ENCODE measurements around the gene UBR4. TPM values are rescaled to one million over a fixed set of nuclear protein-coding genes. Genes with fewer than 3 reads are reported as not detected.

Gene UBR4
- total RNA-seq, 3 donors from 2014 or later = 114 to 145 (median 140) TPM

DNA sequence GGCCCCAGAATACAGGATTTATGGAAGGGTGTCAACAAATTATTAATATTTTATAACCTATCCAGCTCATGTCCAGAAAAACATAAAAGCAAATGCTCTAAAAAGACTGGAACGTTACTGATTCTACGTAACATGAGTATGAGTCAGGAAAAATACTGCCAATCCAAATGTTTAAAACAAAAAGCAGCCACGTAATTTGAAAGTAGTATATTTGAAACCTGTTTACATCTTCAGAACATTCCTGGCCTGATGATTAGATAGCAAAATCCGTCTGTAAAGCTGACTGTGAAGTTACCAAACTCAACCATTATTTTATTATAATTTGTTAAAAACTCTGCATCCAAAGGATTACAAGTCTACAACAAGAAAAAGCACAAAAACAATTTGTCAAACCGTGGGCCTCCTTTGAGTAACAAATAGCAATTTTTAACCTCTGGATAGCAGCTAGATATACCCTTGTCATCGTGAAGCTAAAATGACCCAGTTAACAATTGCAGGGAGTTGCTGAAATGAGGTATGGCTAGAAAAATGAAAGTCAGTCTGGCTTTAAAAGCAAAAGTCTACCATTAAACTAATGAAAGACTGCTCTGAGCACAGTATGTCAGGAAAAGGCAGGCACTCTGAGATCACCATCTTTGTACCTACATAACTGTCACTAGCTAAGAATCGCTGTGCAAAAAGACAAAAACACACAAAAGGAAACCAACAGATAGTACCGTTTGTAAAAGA lies 1.2 kb downstream of the UBR4 start:
- Histone ChIP-seq H3K4me1 (peaks cover 0 to 6% of the 10 kb centered on the region in 2 donors), H3K9me3 (no peaks in the 10 kb centered on the region), H3K4me3 (peak overlapping the region; percentile 76 to 99 (median 82)), H3K27me3 (no peaks in the 10 kb centered on the region), H3K36me3 (no peaks in the 10 kb centered on the region), H3K27ac (peak overlapping the region; percentile 92 to 99)
- no peak for DNase-seq (ENCODE audit: low spot score in 2 of 2)
- TF ChIP-seq POLR2A (IDR thresholded peaks at IDR 0.05) = no peak
- TF ChIP-seq POLR2AphosphoS5 (IDR thresholded peaks at IDR 0.05) = no peak
- TF ChIP-seq, protein P1, sequence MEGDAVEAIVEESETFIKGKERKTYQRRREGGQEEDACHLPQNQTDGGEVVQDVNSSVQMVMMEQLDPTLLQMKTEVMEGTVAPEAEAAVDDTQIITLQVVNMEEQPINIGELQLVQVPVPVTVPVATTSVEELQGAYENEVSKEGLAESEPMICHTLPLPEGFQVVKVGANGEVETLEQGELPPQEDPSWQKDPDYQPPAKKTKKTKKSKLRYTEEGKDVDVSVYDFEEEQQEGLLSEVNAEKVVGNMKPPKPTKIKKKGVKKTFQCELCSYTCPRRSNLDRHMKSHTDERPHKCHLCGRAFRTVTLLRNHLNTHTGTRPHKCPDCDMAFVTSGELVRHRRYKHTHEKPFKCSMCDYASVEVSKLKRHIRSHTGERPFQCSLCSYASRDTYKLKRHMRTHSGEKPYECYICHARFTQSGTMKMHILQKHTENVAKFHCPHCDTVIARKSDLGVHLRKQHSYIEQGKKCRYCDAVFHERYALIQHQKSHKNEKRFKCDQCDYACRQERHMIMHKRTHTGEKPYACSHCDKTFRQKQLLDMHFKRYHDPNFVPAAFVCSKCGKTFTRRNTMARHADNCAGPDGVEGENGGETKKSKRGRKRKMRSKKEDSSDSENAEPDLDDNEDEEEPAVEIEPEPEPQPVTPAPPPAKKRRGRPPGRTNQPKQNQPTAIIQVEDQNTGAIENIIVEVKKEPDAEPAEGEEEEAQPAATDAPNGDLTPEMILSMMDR (IDR thresholded peaks at IDR 0.05) = no peak
- intact Hi-C loops (cut with DNase I; ENCODE audit: low total_unique reads) = no loop called here

DNA sequence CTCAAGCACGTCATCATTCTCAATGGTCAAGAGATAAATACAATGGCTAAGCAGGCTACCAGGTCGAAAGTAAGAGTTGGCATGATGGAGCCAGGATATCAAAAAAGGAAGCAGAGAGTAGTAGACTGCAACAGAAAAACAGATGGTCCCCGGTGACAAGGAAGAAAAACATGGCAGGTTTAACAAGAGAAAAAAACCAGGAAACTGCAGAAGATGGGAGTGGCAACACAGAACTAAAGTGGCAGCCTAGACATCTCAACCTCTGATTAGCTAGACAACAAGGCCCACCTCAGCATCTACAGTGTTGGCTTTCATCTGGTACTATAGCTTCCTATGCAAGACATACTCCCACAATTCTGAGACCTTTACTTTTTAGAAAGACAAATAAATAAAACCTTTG lies 3.1 kb downstream of the UBR4 start:
- intact Hi-C loops (cut with DNase I; ENCODE audit: low total_unique reads) = no loop called here
- Histone ChIP-seq H3K27me3 (no peaks in the 10 kb centered on the region), H3K36me3 (no peaks in the 10 kb centered on the region), H3K4me3 (no peak overlapping the region), H3K4me1 (peaks cover 0 to 6% of the 10 kb centered on the region in 2 donors), H3K9me3 (no peaks in the 10 kb centered on the region), H3K27ac (no peak overlapping the region)
- DNase-seq (ENCODE audit: low spot score in 2 of 2) = no peak
- TF ChIP-seq, protein P1 (IDR thresholded peaks at IDR 0.05) = no peak
- TF ChIP-seq POLR2A (IDR thresholded peaks at IDR 0.05) (no peak), POLR2AphosphoS5 (IDR thresholded peaks at IDR 0.05) (no peak)

DNA sequence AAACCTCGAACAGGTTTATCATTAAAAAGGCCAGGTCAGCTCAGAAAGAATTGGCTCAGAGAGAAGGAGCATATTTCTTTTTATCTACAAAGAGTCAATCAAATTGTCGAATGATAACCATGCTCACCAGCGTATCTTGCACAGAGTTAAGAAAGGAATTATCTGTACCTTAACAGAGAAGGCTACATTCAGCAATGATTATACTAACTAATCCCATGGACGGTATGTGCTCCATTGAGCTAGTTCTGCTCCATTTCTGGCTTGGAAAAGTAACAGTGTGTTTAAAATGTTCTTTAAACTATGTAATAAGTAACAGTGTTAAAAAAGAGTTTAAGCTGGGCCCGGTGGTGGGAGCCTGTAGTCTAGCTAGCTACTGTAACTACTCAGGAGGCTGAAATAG lies 4.2 kb downstream of the UBR4 start:
- intact Hi-C loops (cut with DNase I; ENCODE audit: low total_unique reads) = no loop called here
- TF ChIP-seq, protein P1 (IDR thresholded peaks at IDR 0.05) = no peak
- TF ChIP-seq POLR2AphosphoS5 (IDR thresholded peaks at IDR 0.05) = no peak
- TF ChIP-seq POLR2A (IDR thresholded peaks at IDR 0.05) = no peak
- Histone ChIP-seq H3K36me3 (no peaks in the 10 kb centered on the region), H3K27me3 (no peaks in the 10 kb centered on the region), H3K4me3 (no peak overlapping the region), H3K4me1 (peaks cover 0 to under 1% of the 10 kb centered on the region in 2 donors), H3K27ac (no peak overlapping the region), H3K9me3 (no peaks in the 10 kb centered on the region)
- no peak for DNase-seq (ENCODE audit: low spot score in 2 of 2)

DNA sequence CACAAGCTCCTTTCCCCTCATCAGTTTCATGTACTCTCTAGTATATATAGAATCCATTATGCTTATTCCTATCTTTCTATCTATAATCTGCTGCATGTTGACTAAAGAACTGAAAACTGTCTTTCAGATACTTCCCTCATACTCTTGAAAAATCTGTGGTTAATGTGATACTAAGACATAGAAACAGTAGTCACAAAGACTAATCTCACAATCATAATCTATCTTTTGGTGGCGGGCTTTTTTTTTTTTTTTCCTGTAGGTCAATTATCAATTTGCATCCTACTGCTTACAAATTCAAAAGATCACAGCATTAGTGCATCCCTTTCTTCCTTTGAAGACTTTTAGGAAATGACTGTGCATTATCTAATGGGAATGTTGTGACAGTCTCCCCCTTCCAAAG lies 4.7 kb downstream of the UBR4 start:
- intact Hi-C loops (cut with DNase I; ENCODE audit: low total_unique reads) = no loop called here
- H3K27me3 ChIP-seq = no peaks in the 10 kb centered on the region
- H3K4me1 ChIP-seq = no peaks in the 10 kb centered on the region
- H3K27ac ChIP-seq = no peak overlapping the region
- no peak overlapping the region for H3K4me3 ChIP-seq
- no peaks in the 10 kb centered on the region for H3K36me3 ChIP-seq
- no peak for DNase-seq (ENCODE audit: low spot score in 2 of 2)
- TF ChIP-seq POLR2AphosphoS5 (IDR thresholded peaks at IDR 0.05) = no peak
- TF ChIP-seq, protein P1 (IDR thresholded peaks at IDR 0.05) = no peak
- no peak for TF ChIP-seq POLR2A (IDR thresholded peaks at IDR 0.05)
- H3K9me3 ChIP-seq = no peaks in the 10 kb centered on the region

DNA sequence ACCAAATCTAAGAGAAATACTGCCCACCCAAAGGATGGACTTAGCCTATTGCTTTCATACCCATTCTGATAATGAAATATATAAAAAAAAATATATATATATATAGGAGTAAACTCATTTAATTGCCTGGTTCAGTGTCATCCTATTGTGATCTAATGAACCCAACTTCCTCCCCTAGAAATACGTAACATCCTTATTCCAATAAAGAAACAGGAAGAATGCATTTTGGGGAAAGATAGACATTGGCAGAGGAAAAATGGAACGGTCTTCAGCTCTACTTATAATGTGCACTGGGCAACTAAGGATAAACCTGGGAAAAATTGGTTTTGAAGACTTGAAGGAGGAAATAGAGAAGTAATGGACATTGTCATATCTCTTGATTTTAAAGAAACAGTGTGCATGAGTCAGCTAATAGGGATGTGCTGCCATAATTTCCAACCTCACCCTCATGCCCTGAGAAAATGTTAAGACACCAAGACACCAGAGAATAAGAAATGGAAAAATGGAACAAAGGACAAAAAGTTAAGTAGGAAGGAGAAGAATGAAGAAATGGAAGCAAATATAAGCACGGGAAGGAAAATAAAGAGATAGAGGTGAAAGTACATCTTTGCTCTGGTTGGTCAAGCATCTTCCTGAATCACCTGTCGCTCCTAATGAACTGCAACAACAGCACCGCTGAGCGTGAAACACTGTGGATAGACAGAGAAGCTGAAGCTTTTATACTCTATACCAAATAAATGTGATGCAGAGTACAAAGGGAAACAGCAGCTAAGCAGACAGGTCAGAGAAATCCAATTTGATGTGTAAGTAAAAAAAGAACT lies 5.4 kb downstream of the UBR4 start:
- H3K27me3 ChIP-seq = no peaks in the 10 kb centered on the region
- DNase-seq (ENCODE audit: low spot score in 2 of 2) = no peak
- intact Hi-C loops (cut with DNase I; ENCODE audit: low total_unique reads) = no loop called here
- H3K36me3 ChIP-seq = no peaks in the 10 kb centered on the region
- no peaks in the 10 kb centered on the region for H3K9me3 ChIP-seq
- H3K27ac ChIP-seq = no peak overlapping the region
- no peak for TF ChIP-seq POLR2A (IDR thresholded peaks at IDR 0.05)
- TF ChIP-seq POLR2AphosphoS5 (IDR thresholded peaks at IDR 0.05) = no peak
- TF ChIP-seq, protein P1 (IDR thresholded peaks at IDR 0.05) = no peak
- H3K4me1 ChIP-seq = no peaks in the 10 kb centered on the region
- no peak overlapping the region for H3K4me3 ChIP-seq
